ENCODE data around the gene CCR6.
"Not testable (repeated sequence)": the region's sequence is repeated elsewhere in the genome, so short reads cannot be mapped to it uniquely, and the experiment has no call there.

DNA sequence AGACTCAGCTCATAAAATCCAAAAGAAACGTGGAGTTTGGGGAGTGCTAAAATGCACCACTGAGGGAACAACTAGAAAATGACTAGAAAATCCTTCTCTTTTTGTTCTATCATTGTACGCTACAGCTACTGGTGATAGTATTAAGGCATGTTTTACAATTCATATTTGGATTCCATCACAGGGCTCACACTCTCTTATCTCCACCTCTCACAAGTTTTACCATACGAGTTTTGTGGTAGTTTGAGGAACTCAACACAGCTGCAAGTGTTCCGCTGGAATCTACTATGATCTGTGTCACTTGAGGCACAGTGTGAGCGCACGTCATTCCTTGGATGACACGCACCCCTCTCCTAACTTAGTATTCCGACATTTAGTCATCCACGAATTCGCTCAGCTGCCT lies 44.8 kb downstream of the CCR6 start:
- TF ChIP-seq POLR2A (IDR thresholded peaks at IDR 0.05), result not testable (repeated sequence)
- TF ChIP-seq, protein P1, sequence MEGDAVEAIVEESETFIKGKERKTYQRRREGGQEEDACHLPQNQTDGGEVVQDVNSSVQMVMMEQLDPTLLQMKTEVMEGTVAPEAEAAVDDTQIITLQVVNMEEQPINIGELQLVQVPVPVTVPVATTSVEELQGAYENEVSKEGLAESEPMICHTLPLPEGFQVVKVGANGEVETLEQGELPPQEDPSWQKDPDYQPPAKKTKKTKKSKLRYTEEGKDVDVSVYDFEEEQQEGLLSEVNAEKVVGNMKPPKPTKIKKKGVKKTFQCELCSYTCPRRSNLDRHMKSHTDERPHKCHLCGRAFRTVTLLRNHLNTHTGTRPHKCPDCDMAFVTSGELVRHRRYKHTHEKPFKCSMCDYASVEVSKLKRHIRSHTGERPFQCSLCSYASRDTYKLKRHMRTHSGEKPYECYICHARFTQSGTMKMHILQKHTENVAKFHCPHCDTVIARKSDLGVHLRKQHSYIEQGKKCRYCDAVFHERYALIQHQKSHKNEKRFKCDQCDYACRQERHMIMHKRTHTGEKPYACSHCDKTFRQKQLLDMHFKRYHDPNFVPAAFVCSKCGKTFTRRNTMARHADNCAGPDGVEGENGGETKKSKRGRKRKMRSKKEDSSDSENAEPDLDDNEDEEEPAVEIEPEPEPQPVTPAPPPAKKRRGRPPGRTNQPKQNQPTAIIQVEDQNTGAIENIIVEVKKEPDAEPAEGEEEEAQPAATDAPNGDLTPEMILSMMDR (IDR thresholded peaks at IDR 0.05), result not testable (repeated sequence)
